Activated T-cell treated with anti-CD3 and anti-CD28 coated beads, Interleukin-2, amount 50 U/mL, for 72 hours (primary cell): ENCODE results near the gene UBE2A. TPM values are rescaled to one million over a fixed set of nuclear protein-coding genes. Genes with fewer than 3 reads are reported as not detected.

Experiments used
- ATAC-seq, 2 donors: fragments of 150-1000 bp; cut with Tn5 transposase; replicated peaks in 1 of 2; 2 replicates each; pipeline ENCODE4 v1.10.0; 2021; ENCODE audit warnings: moderate library complexity in 2 of 2, mild to moderate bottlenecking in 1 of 2
- DNase-seq, 2 donors: peaks; one replicate each; pipeline ENCODE4 v3.0.0; 2021 to 2022; ENCODE audit warnings: mixed read lengths in 1 of 2
- H3K27ac Mint-ChIP-seq: one replicate; pipeline ENCODE4 v1.8.0; 2022; ENCODE audit warnings: mild to moderate bottlenecking, moderate library complexity, mixed read lengths
- H3K27me3 Mint-ChIP-seq: one replicate; pipeline ENCODE4 v1.8.0; 2022; ENCODE audit warnings: low read depth, mixed read lengths
- H3K36me3 Mint-ChIP-seq, 2 donors: one replicate each; pipeline ENCODE4 v1.8.0; 2022; ENCODE audit warnings: mixed read lengths in 2 of 2, mild to moderate bottlenecking in 1 of 2; ENCODE audit not compliant: insufficient read depth in 2 of 2
- H3K4me1 Mint-ChIP-seq: one replicate; pipeline ENCODE4 v1.8.0; 2022; ENCODE audit warnings: low read depth, mixed read lengths
- H3K4me3 Mint-ChIP-seq, 2 donors: one replicate each; pipeline ENCODE4 v1.8.0; 2022; ENCODE audit warnings: mild to moderate bottlenecking in 2 of 2, mixed read lengths in 2 of 2, moderate library complexity in 2 of 2
- H3K9me3 Mint-ChIP-seq, 2 donors: one replicate each; pipeline ENCODE4 v1.8.0; 2022; ENCODE audit warnings: mixed read lengths in 2 of 2
- total RNA-seq, 2 donors: library from RNA; stranded (reverse); gene quantifications; one replicate each; pipeline ENCODE4 v1.2.3, GENCODE V29; 2022

The UBE2A gene
- 10 to 100 TPM; 75.6 to 84.8 TPM for total RNA-seq

GRCh38 chrX:119574394-119575266, at the start of gene UBE2A:
Gene UBE2A (plus strand): TSS chrX:119574563. CDS start chrX:119574712, 149 bp downstream.
- H3K9me3 Mint-ChIP-seq, result no peaks in the 10 kb centered on the region
- H3K27ac Mint-ChIP-seq, result peak within 1 kb of the TSS; percentile 77
- peaks cover 25% of the 10 kb centered on the region for H3K4me1 Mint-ChIP-seq
- H3K4me3 Mint-ChIP-seq, result peak within 1 kb of the TSS; percentile 84 to 90
- DNase-seq (peak; percentile 90 to 92), ATAC-seq (peak; percentile 90 to 91)
- peaks cover 0 to 4% of the 10 kb centered on the region in 2 donors for H3K36me3 Mint-ChIP-seq
- peaks cover 19% of the 10 kb centered on the region for H3K27me3 Mint-ChIP-seq

GRCh38 chrX:119529345-119530276, 44.8 kb upstream of the UBE2A start:
- Mint-ChIP-seq H3K9me3 (no peaks in the 10 kb centered on the region), H3K27ac (no peak overlapping the region), H3K27me3 (no peaks in the 10 kb centered on the region), H3K36me3 (peaks cover 0 to 1% of the 10 kb centered on the region in 2 donors), H3K4me3 (no peak overlapping the region), H3K4me1 (no peaks in the 10 kb centered on the region)
- no peak for ATAC-seq
- DNase-seq, result no peak

GRCh38 chrX:119537487-119537886, 36.9 kb upstream of the UBE2A start:
- no peak for ATAC-seq
- Mint-ChIP-seq H3K27me3 (no peaks in the 10 kb centered on the region), H3K36me3 (peaks cover 0 to 5% of the 10 kb centered on the region in 2 donors)

GRCh38 chrX:119539872-119540271, 34.5 kb upstream of the UBE2A start:
- H3K4me1 Mint-ChIP-seq, result no peaks in the 10 kb centered on the region

More at GRCh38 chrX:119537487-119537886, 36.9 kb upstream of the UBE2A start:
- no peak overlapping the region for H3K4me3 Mint-ChIP-seq
- no peak for DNase-seq
- no peaks in the 10 kb centered on the region for H3K4me1 Mint-ChIP-seq
- H3K9me3 Mint-ChIP-seq, result no peaks in the 10 kb centered on the region
- H3K27ac Mint-ChIP-seq, result peak overlapping the region; percentile 4

GRCh38 chrX:119541188-119541587, 33.2 kb upstream of the UBE2A start:
- ATAC-seq (no peak), DNase-seq (no peak)
- H3K9me3 Mint-ChIP-seq, result no peaks in the 10 kb centered on the region
- H3K4me1 Mint-ChIP-seq, result no peaks in the 10 kb centered on the region
- H3K27ac Mint-ChIP-seq, result no peak overlapping the region
- H3K36me3 Mint-ChIP-seq, result peaks cover 0 to 5% of the 10 kb centered on the region in 2 donors
- no peaks in the 10 kb centered on the region for H3K27me3 Mint-ChIP-seq
- H3K4me3 Mint-ChIP-seq, result no peak overlapping the region

More at GRCh38 chrX:119539872-119540271, 34.5 kb upstream of the UBE2A start:
- ATAC-seq, result no peak
- Mint-ChIP-seq H3K9me3 (no peaks in the 10 kb centered on the region), H3K36me3 (peaks cover 0 to 5% of the 10 kb centered on the region in 2 donors), H3K27ac (no peak overlapping the region), H3K4me3 (no peak overlapping the region), H3K27me3 (no peaks in the 10 kb centered on the region)
- DNase-seq, result peak in 1 of 2 donors; percentile 24

- ATAC-seq (no peak), DNase-seq (no peak)
- peak overlapping the region; percentile 42 for H3K27ac Mint-ChIP-seq
- no peaks in the 10 kb centered on the region for H3K9me3 Mint-ChIP-seq
- no peaks in the 10 kb centered on the region for H3K36me3 Mint-ChIP-seq
- no peaks in the 10 kb centered on the region for H3K4me1 Mint-ChIP-seq
- H3K4me3 Mint-ChIP-seq, result no peak overlapping the region
- H3K27me3 Mint-ChIP-seq, result no peaks in the 10 kb centered on the region
Measured at GRCh38 chrX:119549327-119550016, 24.9 kb upstream of the UBE2A start.

GRCh38 chrX:119552508-119552907, 21.9 kb upstream of the UBE2A start:
- H3K36me3 Mint-ChIP-seq, result peaks cover 2 to 4% of the 10 kb centered on the region in 2 donors
- H3K4me1 Mint-ChIP-seq, result no peaks in the 10 kb centered on the region
- H3K27me3 Mint-ChIP-seq, result peaks cover 6% of the 10 kb centered on the region
- DNase-seq, result no peak
- no peaks in the 10 kb centered on the region for H3K9me3 Mint-ChIP-seq
- H3K27ac Mint-ChIP-seq, result no peak overlapping the region
- no peak overlapping the region for H3K4me3 Mint-ChIP-seq
- ATAC-seq, result no peak

- peak; percentile 98 to 100 for ATAC-seq
Measured at GRCh38 chrX:119565107-119565663, 9.2 kb upstream of the UBE2A start, which contains the start of gene STEEP1. Gene STEEP1 (minus strand): TSS chrX:119565409. CDS start chrX:119565355, 54 bp downstream.

GRCh38 chrX:119570351-119570835, 4.0 kb upstream of the UBE2A start:
- Mint-ChIP-seq H3K27me3 (peaks cover 33% of the 10 kb centered on the region), H3K4me1 (peaks cover 15% of the 10 kb centered on the region), H3K36me3 (peaks cover 0 to 2% of the 10 kb centered on the region in 2 donors), H3K4me3 (no peak overlapping the region), H3K9me3 (no peaks in the 10 kb centered on the region), H3K27ac (no peak overlapping the region)
- DNase-seq (no peak), ATAC-seq (no peak)

More at GRCh38 chrX:119565107-119565663, 9.2 kb upstream of the UBE2A start, which contains the start of gene STEEP1:
- Mint-ChIP-seq H3K36me3 (peaks cover 0 to 3% of the 10 kb centered on the region in 2 donors), H3K27me3 (peaks cover 14% of the 10 kb centered on the region), H3K4me3 (peak within 1 kb of the TSS; percentile 83 to 91), H3K4me1 (peaks cover 11% of the 10 kb centered on the region), H3K9me3 (no peaks in the 10 kb centered on the region), H3K27ac (peak within 1 kb of the TSS; percentile 78)
- peak; percentile 82 to 88 for DNase-seq

GRCh38 chrX:119573222-119573621, 1.1 kb upstream of the UBE2A start:
- H3K27ac Mint-ChIP-seq, result peak overlapping the region; percentile 22
- peaks cover 20% of the 10 kb centered on the region for H3K4me1 Mint-ChIP-seq
- ATAC-seq (no peak), DNase-seq (no peak)
- H3K36me3 Mint-ChIP-seq, result peaks cover 0 to 4% of the 10 kb centered on the region in 2 donors
- H3K27me3 Mint-ChIP-seq, result peaks cover 19% of the 10 kb centered on the region
- peak overlapping the region; percentile 84 to 90 for H3K4me3 Mint-ChIP-seq
- H3K9me3 Mint-ChIP-seq, result no peaks in the 10 kb centered on the region

GRCh38 chrX:119573840-119574393, 446 bp upstream of the UBE2A start:
- peaks cover 25% of the 10 kb centered on the region for H3K4me1 Mint-ChIP-seq
- ATAC-seq (peak; percentile 11 to 20), DNase-seq (no peak)
- no peaks in the 10 kb centered on the region for H3K9me3 Mint-ChIP-seq
- H3K27ac Mint-ChIP-seq, result peak overlapping the region; percentile 76
- H3K36me3 Mint-ChIP-seq, result peaks cover 0 to 4% of the 10 kb centered on the region in 2 donors
- H3K27me3 Mint-ChIP-seq, result peaks cover 19% of the 10 kb centered on the region
- H3K4me3 Mint-ChIP-seq, result peak overlapping the region; percentile 84 to 90

GRCh38 chrX:119579414-119579813, 5.1 kb downstream of the UBE2A start:
- DNase-seq, result no peak
- Mint-ChIP-seq H3K27me3 (no peaks in the 10 kb centered on the region), H3K27ac (no peak overlapping the region), H3K36me3 (peaks cover 0 to 3% of the 10 kb centered on the region in 2 donors), H3K9me3 (no peaks in the 10 kb centered on the region), H3K4me1 (peaks cover 19% of the 10 kb centered on the region), H3K4me3 (no peak overlapping the region)
- ATAC-seq, result no peak
